Mesendoderm (in vitro differentiated cells): ENCODE results near the gene EXOSC5. TPM values are rescaled to one million over a fixed set of nuclear protein-coding genes. Genes with fewer than 3 reads are reported as not detected.

Experiments
- DNase-seq: peaks from one replicate; pipeline ENCODE4 v3.0.0; 2013
- H2AK5ac ChIP-seq: 2 replicates; pipeline ENCODE4 v1.6.1; 2013; ENCODE audit warnings: low read length, inconsistent platforms
- H2BK120ac ChIP-seq: 2 replicates; pipeline ENCODE4 v1.6.1; 2013; ENCODE audit warnings: low read depth, mild to moderate bottlenecking, low read length, moderate library complexity, mixed read lengths
- H2BK15ac ChIP-seq: replicated peaks from 2 replicates; pipeline ENCODE4 v1.6.1; 2013; ENCODE audit warnings: low read depth, mild to moderate bottlenecking, moderate library complexity
- H2BK5ac ChIP-seq: 2 replicates; pipeline ENCODE4 v1.6.1; 2013; ENCODE audit warnings: low read length, inconsistent platforms
- H3K18ac ChIP-seq: 2 replicates; pipeline ENCODE4 v1.6.1; 2013; ENCODE audit warnings: mild to moderate bottlenecking, low read length, mixed read lengths
- H3K23ac ChIP-seq: one replicate; pipeline ENCODE4 v1.6.1; 2013; ENCODE audit warnings: low read length
- H3K27ac ChIP-seq: 2 replicates; pipeline ENCODE4 v1.5.1; 2013; ENCODE audit warnings: low read depth, mild to moderate bottlenecking, inconsistent platforms, low read length, moderate library complexity
- H3K27me3 ChIP-seq: 2 replicates; pipeline ENCODE4 v1.6.1; 2013; ENCODE audit warnings: low read length, control low read depth, mild to moderate bottlenecking, inconsistent platforms; ENCODE audit not compliant: insufficient read depth, poor library complexity
- H3K36me3 ChIP-seq: 2 replicates; pipeline ENCODE4 v1.6.1; 2013; ENCODE audit warnings: low read length, inconsistent platforms; ENCODE audit not compliant: control insufficient read depth, insufficient read depth
- H3K4ac ChIP-seq: one replicate; pipeline ENCODE4 v1.6.1; 2013; ENCODE audit warnings: low read depth, mild to moderate bottlenecking, low read length, moderate library complexity
- H3K4me1 ChIP-seq: 2 replicates; pipeline ENCODE4 v1.6.1; 2013; ENCODE audit warnings: low read depth, low read length, inconsistent platforms; ENCODE audit not compliant: control insufficient read depth
- H3K4me2 ChIP-seq: 2 replicates; pipeline ENCODE4 v1.6.1; 2013; ENCODE audit warnings: low read length
- H3K4me3 ChIP-seq: 2 replicates; pipeline ENCODE4 v1.5.1; 2013; ENCODE audit warnings: mild to moderate bottlenecking, low read length
- H3K56ac ChIP-seq: one replicate; pipeline ENCODE4 v1.6.1; 2013; ENCODE audit warnings: low read length
- H3K79me1 ChIP-seq: 2 replicates; pipeline ENCODE4 v1.6.1; 2013; ENCODE audit warnings: low read length, inconsistent platforms
- H3K79me2 ChIP-seq: 2 replicates; pipeline ENCODE4 v1.6.1; 2013; ENCODE audit warnings: mild to moderate bottlenecking, low read length; ENCODE audit not compliant: control insufficient read depth, insufficient read depth
- H3K9ac ChIP-seq: 2 replicates; pipeline ENCODE4 v1.6.1; 2013; ENCODE audit warnings: low read length, inconsistent platforms
- H4K5ac ChIP-seq: one replicate; pipeline ENCODE4 v1.6.1; 2013; ENCODE audit warnings: low read length
- H4K8ac ChIP-seq: one replicate; pipeline ENCODE4 v1.6.1; 2013; ENCODE audit warnings: low read depth, mild to moderate bottlenecking, control low read depth, low read length, moderate library complexity
- WGBS: extraction: QIAGEN DNeasy Blood & Tissue Kit; methylation state at CpG from one replicate; pipeline ENCODE4 v1.1.7; 2013; ENCODE audit warnings: low lambda C conversion rate, missing lambda C conversion rate; ENCODE audit not compliant: insufficient coverage; ENCODE audit errors: extremely low coverage; 5-methylcytosine and 5-hydroxymethylcytosine counted together
- polyA plus RNA-seq, 2 experiments: library from polyadenylated mRNA; stranded (reverse); fragments of 200-250 nt; gene quantifications; one replicate each; pipeline ENCODE4 v1.2.3, GENCODE V29; 2013

Gene EXOSC5
- polyA plus RNA-seq (2013, experiment 1 of 2), result 47.7 TPM
- 46.1 TPM for polyA plus RNA-seq (2013, experiment 2 of 2)

DNA sequence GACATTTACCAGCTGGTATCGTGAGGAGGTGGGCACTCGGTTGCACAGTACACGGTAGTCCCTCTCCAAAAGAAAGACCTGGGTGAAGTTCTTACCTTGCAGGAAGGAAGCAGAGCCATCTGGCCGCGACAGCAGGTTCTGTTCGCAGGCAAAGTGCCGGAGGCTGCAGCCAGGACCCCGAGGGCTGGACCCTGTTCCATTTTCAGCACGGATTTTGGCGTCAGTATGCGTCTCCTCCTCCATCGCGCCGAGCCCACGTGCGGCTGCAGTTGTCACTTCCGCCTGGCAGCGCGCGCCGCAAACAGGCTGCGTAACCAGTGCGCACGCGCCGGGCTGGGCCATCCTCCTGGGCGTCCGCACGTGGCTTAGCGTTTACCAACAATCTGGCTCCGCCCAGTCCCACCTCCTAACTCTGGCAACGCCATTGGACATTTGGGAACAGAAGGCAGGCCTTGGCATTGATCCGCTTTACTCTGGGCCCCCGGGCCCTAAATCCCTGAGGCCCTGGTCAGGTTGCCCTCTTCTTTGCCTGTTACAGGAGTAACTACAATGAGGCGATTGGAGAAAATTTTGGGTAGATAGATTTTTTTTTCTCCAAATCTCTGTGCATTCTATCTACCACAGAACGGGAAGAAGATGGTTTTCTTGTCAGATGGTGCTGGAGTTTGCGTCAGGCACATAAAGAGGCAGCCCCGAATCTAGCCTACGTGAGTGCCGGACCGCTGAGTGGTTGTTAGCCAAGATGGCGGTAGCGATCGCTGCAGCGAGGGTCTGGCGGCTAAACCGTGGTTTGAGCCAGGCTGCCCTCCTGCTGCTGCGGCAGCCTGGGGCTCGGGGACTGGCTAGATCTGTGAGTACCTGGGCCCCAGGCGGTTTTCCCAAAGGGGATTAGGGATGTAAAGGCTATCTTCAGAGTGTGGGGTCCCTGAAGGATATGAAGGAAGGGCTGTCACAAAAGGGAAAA, at the start of gene EXOSC5, which contains the start of gene BCKDHA:
TSS of gene EXOSC5 (minus strand) at position 274 of the 964 bp plus-strand sequence. CDS start at position 243, 31 bp downstream.
TSS of gene BCKDHA (plus strand) at position 733 of the 964 bp plus-strand sequence. CDS start at position 743, 10 bp downstream.
- peaks cover 15% of the 10 kb centered on the region for H3K79me1 ChIP-seq
- peaks cover 2% of the 10 kb centered on the region for H3K36me3 ChIP-seq
- H3K9ac ChIP-seq, result peak within 1 kb of the TSS; percentile 96
- no peak within 1 kb of the TSS for H3K23ac ChIP-seq
- peak within 1 kb of the TSS; percentile 96 for H3K4me2 ChIP-seq
- WGBS, result no CpG with 5 or more reads among the region's 50 CpGs
- peak within 1 kb of the TSS; percentile 22 for H3K18ac ChIP-seq
- peak; percentile 100 for DNase-seq
- H3K4me3 ChIP-seq, result peak within 1 kb of the TSS; percentile 99
- H3K27ac ChIP-seq, result no peak within 1 kb of the TSS
- peaks cover 19% of the 10 kb centered on the region for H3K79me2 ChIP-seq
- H2BK120ac ChIP-seq, result no peak within 1 kb of the TSS
- no peak within 1 kb of the TSS for H2AK5ac ChIP-seq
- H3K4me1 ChIP-seq, result no peaks in the 10 kb centered on the region
- no peak within 1 kb of the TSS for H2BK5ac ChIP-seq
- no peak within 1 kb of the TSS for H2BK15ac ChIP-seq
- H3K4ac ChIP-seq, result no peak within 1 kb of the TSS
- no peak within 1 kb of the TSS for H4K8ac ChIP-seq
- no peak within 1 kb of the TSS for H4K5ac ChIP-seq
- H3K56ac ChIP-seq, result peak within 1 kb of the TSS; percentile 97
- H3K27me3 ChIP-seq, result no peaks in the 10 kb centered on the region

DNA sequence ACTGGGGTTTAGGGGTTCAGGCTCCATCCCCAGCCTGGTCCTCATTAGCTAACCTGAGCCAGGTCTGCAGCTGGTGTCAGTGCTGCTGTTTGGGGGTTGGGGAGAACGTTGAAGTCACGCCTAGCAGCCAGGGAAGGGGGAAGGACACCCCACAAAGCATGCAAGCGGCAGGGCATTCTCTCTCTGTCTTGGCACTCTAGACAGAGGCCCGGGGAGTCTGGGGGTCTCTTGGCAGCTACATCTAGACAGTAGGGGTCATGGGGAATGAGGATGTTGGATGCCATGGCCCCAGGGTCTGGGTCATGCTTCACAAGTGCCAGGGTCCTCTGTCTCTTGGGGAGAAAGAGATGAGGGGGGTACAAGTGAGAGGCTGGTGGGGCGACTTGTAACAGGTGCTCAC, 48.4 kb upstream of the EXOSC5 start:
- no peak overlapping the region for H3K4me2 ChIP-seq
- no peak overlapping the region for H2BK5ac ChIP-seq
- no peak overlapping the region for H2AK5ac ChIP-seq
- H3K36me3 ChIP-seq, result no peaks in the 10 kb centered on the region
- no peak overlapping the region for H3K23ac ChIP-seq
- no peak overlapping the region for H3K27ac ChIP-seq
- no peak overlapping the region for H3K18ac ChIP-seq
- H3K79me1 ChIP-seq, result no peaks in the 10 kb centered on the region
- H2BK120ac ChIP-seq, result no peak overlapping the region
- H3K56ac ChIP-seq, result no peak overlapping the region
- WGBS, result no CpG with 5 or more reads among the region's 5 CpGs
- H3K27me3 ChIP-seq, result no peaks in the 10 kb centered on the region
- H3K9ac ChIP-seq, result no peak overlapping the region
- H3K4ac ChIP-seq, result no peak overlapping the region
- no peak overlapping the region for H4K8ac ChIP-seq
- no peak overlapping the region for H4K5ac ChIP-seq
- H2BK15ac ChIP-seq, result no peak overlapping the region
- DNase-seq, result no peak
- no peaks in the 10 kb centered on the region for H3K4me1 ChIP-seq
- no peak overlapping the region for H3K4me3 ChIP-seq
- no peaks in the 10 kb centered on the region for H3K79me2 ChIP-seq

DNA sequence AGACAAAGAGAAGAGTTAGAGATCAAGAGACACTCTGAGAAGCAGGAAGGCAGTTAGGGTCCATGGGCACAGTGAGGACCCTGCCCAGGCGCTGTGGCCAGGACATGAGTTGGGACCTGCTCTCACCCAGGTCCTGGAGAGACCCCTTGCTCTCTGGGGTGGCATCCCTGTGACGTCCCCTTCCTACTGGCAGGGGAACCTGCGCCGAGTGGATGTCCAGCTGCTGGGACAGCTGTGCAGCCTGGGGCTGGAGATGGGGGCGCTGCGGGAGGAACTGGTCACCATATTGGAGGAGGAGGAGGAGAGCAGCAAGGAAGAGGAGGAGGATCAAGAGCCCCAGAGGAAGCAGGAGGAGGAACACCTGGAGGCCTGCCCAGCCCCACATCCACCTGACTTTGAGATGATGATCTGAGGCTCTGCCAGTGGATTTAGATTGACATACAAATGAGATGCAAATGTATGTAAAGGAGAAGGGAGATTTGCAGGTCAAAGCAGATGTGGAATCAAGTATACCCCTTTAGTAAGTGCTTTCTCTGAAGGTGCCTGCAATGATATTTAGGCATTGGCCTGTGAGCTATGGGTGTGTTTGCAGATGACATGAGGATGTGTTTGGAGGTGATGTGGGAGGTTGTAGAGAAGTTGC, 46.8 kb upstream of the EXOSC5 start:
- Histone ChIP-seq H3K4me2 (no peak overlapping the region), H3K79me2 (no peaks in the 10 kb centered on the region), H3K27ac (no peak overlapping the region), H2BK15ac (no peak overlapping the region), H3K36me3 (no peaks in the 10 kb centered on the region), H3K9ac (no peak overlapping the region), H3K23ac (no peak overlapping the region), H3K4ac (no peak overlapping the region), H4K5ac (no peak overlapping the region), H3K56ac (no peak overlapping the region), H3K79me1 (no peaks in the 10 kb centered on the region), H2BK120ac (no peak overlapping the region), H2AK5ac (no peak overlapping the region), H3K27me3 (no peaks in the 10 kb centered on the region), H3K18ac (no peak overlapping the region), H3K4me3 (no peak overlapping the region), H4K8ac (no peak overlapping the region), H3K4me1 (no peaks in the 10 kb centered on the region), H2BK5ac (no peak overlapping the region)
- DNase-seq, result no peak
- no CpG with 5 or more reads among the region's 6 CpGs for WGBS

DNA sequence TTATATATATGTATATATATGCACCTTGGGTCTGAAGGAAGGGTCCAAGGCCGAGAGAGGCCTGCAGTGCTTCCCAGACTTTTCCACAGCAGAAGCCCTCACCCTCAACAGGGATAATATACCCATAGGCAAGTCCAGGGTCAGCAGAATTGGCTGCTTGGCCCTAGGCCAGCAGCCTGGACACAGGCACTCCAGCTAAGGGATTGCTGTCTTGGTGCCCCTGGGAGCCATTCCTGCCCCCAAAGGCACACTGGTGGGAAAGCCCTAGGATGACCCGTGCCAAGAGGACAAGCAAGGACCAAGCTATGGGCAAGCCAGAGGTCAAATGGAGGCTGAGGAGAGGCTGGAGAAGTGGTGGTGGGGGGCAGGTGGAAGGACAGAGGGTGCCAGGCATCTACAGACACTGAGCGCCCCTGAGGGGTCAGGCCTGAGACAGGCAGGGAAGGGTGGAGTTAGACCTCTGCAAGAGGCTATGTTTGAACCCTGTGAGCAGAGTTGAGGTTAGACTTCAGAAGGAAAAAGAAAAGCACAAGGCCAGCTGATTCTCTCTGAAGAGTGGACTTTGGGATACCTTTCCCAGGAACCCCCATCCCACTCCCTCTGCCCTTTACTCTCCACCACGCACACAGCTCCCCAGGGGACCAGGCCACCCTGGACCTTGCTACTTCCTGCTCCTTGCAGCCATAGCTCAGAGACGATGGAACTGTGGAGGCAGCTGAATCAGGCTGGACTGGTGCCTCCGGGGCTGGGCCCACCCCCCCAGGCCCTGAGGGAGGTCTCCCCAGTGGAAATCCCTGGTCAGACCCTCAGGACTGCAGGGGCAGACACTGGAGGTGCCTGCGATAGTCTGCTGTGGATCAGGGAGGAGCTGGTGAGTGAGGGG, 45.6 kb upstream of the EXOSC5 start, which contains the start of gene ERICH4:
TSS of gene ERICH4 (plus strand) at position 684 of the 883 bp plus-strand sequence. CDS start at position 698, 14 bp downstream.
- Histone ChIP-seq H4K8ac (no peak within 1 kb of the TSS), H3K18ac (no peak within 1 kb of the TSS), H3K4me2 (no peak within 1 kb of the TSS), H2BK15ac (no peak within 1 kb of the TSS), H4K5ac (no peak within 1 kb of the TSS), H3K27me3 (no peaks in the 10 kb centered on the region), H3K23ac (no peak within 1 kb of the TSS), H3K79me1 (peaks cover 3% of the 10 kb centered on the region), H3K79me2 (no peaks in the 10 kb centered on the region), H3K36me3 (peaks cover 1% of the 10 kb centered on the region), H3K4me1 (no peaks in the 10 kb centered on the region), H3K27ac (no peak within 1 kb of the TSS), H2BK5ac (no peak within 1 kb of the TSS), H3K4me3 (no peak within 1 kb of the TSS), H2AK5ac (no peak within 1 kb of the TSS), H2BK120ac (no peak within 1 kb of the TSS), H3K9ac (no peak within 1 kb of the TSS), H3K4ac (no peak within 1 kb of the TSS), H3K56ac (no peak within 1 kb of the TSS)
- WGBS, result no CpG with 5 or more reads among the region's 7 CpGs
- DNase-seq, result no peak

DNA sequence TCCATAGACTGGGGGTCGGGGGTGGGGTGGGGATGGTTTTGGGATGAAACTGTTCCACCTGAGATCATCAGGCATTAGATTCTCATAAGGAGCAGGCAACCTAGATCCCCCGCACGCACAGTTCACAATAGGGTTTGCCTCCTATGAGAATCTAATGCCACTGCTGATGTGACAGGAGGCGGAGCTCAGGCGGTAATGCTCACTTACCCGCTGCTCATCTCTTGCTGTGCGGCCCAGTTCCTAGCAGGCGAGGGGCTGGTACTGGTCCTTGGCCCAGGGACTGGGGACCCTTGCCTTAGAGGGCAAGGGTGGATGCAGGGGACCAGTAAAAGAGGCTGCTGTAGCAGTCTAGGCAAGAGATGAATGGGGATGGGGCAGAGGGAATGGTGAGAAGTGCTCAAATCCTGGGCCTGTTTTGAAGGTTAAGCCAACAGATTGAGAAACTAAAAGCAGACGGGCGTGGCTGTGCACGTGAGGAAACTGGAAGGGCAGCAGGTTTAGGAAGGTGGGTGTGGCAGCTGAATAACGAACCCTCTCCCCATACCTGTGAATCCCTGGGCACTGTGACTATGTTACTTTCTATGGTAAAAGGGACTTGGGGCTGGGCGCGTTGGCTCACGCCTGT, 44.3 kb upstream of the EXOSC5 start:
- no peak overlapping the region for H3K23ac ChIP-seq
- peaks cover 3% of the 10 kb centered on the region for H3K79me1 ChIP-seq
- no peak overlapping the region for H3K4ac ChIP-seq
- H2BK120ac ChIP-seq, result no peak overlapping the region
- no peak overlapping the region for H3K56ac ChIP-seq
- H3K9ac ChIP-seq, result no peak overlapping the region
- no peak overlapping the region for H2BK5ac ChIP-seq
- no peak overlapping the region for H3K27ac ChIP-seq
- H3K4me3 ChIP-seq, result no peak overlapping the region
- DNase-seq, result no peak
- H2AK5ac ChIP-seq, result no peak overlapping the region
- WGBS, result no CpG with 5 or more reads among the region's 15 CpGs
- H4K8ac ChIP-seq, result no peak overlapping the region
- H3K4me2 ChIP-seq, result no peak overlapping the region
- no peaks in the 10 kb centered on the region for H3K27me3 ChIP-seq
- H3K79me2 ChIP-seq, result no peaks in the 10 kb centered on the region
- no peak overlapping the region for H3K18ac ChIP-seq
- no peaks in the 10 kb centered on the region for H3K4me1 ChIP-seq
- peaks cover 1% of the 10 kb centered on the region for H3K36me3 ChIP-seq
- H2BK15ac ChIP-seq, result no peak overlapping the region
- no peak overlapping the region for H4K5ac ChIP-seq
